Ishikawa (cell line): ENCODE data around the gene EHMT2.
A peak's percentile ranks its signal among the peaks of the same experiment; 100 is the strongest.

Source experiments
- CEBPB ChIP-seq: IDR thresholded peaks from 2 replicates; pipeline ENCODE4 v1.6.1; 2012
- CREB1 ChIP-seq: IDR thresholded peaks from 2 replicates; pipeline ENCODE4 v1.6.1; 2012; ENCODE audit warnings: low read depth
- EGR1 ChIP-seq: IDR thresholded peaks from 2 replicates; pipeline ENCODE4 v1.6.1; 2012
- EP300 ChIP-seq: IDR thresholded peaks from 2 replicates; pipeline ENCODE4 v1.6.1; 2012; ENCODE audit warnings: borderline replicate concordance
- FOXM1 ChIP-seq: IDR thresholded peaks from 2 replicates; pipeline ENCODE4 v1.6.1; 2012; ENCODE audit warnings: low read depth, borderline replicate concordance
- MAX ChIP-seq: IDR thresholded peaks from 2 replicates; pipeline ENCODE4 v1.6.1; 2012
- NFIC ChIP-seq: IDR thresholded peaks from 2 replicates; pipeline ENCODE4 v1.6.1; 2012
- RAD21 ChIP-seq: IDR thresholded peaks from 2 replicates; pipeline ENCODE4 v1.6.1; 2012; ENCODE audit warnings: low read depth
- REST ChIP-seq: IDR thresholded peaks from 2 replicates; pipeline ENCODE4 v1.6.1; 2012; ENCODE audit warnings: low read depth, mild to moderate bottlenecking
- TAF1 ChIP-seq: IDR thresholded peaks from 2 replicates; pipeline ENCODE4 v1.6.1; 2012; ENCODE audit warnings: low read depth, mild to moderate bottlenecking
- TCF12 ChIP-seq: IDR thresholded peaks from 2 replicates; pipeline ENCODE4 v1.6.1; 2012; ENCODE audit warnings: low read depth
- TEAD4 ChIP-seq: IDR thresholded peaks from 2 replicates; pipeline ENCODE4 v1.6.1; 2012
- YY1 ChIP-seq: IDR thresholded peaks from 2 replicates; pipeline ENCODE4 v1.6.1; 2012; ENCODE audit warnings: low read depth
- ZBTB7A ChIP-seq: IDR thresholded peaks from 2 replicates; pipeline ENCODE4 v1.6.1; 2012; ENCODE audit warnings: low read depth
- TF ChIP-seq, protein P1 (sequence below): IDR thresholded peaks from 2 replicates; pipeline ENCODE4 v1.6.1; 2012

Gene EHMT2

GRCh38 chr6:31901415-31901952 lies 4.0 kb upstream of the EHMT2 start:
- TF ChIP-seq ZBTB7A: 0 out of 2 replicates have a peak, but pooled peaks have one; percentile 39
- no peak for TF ChIP-seq TEAD4
- 0 out of 2 replicates have a peak, but pooled peaks have one; percentile 27 for TF ChIP-seq TAF1
- no peak for TF ChIP-seq EP300

- TF ChIP-seq TCF12: 0 out of 2 replicates have a peak, but pooled peaks have one; percentile 1
- TF ChIP-seq EGR1: no peak
- TF ChIP-seq CEBPB: no peak
- TF ChIP-seq, protein P1, sequence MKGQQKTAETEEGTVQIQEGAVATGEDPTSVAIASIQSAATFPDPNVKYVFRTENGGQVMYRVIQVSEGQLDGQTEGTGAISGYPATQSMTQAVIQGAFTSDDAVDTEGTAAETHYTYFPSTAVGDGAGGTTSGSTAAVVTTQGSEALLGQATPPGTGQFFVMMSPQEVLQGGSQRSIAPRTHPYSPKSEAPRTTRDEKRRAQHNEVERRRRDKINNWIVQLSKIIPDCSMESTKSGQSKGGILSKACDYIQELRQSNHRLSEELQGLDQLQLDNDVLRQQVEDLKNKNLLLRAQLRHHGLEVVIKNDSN: no peak
- TF ChIP-seq NFIC: no peak
- TF ChIP-seq MAX: peak; percentile 74
- no peak for TF ChIP-seq EP300
- no peak for TF ChIP-seq TEAD4
- TF ChIP-seq ZBTB7A: no peak; the same call in 1 of the 2 replicates
- no peak for TF ChIP-seq REST
- TF ChIP-seq RAD21: no peak
- TF ChIP-seq FOXM1: no peak
- TF ChIP-seq YY1: 0 out of 2 replicates have a peak, but pooled peaks have one; percentile 7
- no peak for TF ChIP-seq TAF1
- no peak for TF ChIP-seq CREB1
These were observed 3.5 kb upstream of the EHMT2 start for GRCh38 chr6:31900917-31901414.

GRCh38 chr6:31899882-31900722 lies 2.6 kb upstream of the EHMT2 start:
- TF ChIP-seq MAX (no peak), EGR1 (no peak), TCF12 (no peak), NFIC (no peak), TAF1 (no peak), FOXM1 (no peak), EP300 (no peak), REST (no peak)

GRCh38 chr6:31899215-31899614 lies 1.7 kb upstream of the EHMT2 start:
- no peak for TF ChIP-seq FOXM1
- TF ChIP-seq YY1: no peak
- TF ChIP-seq, protein P1: no peak
- no peak for TF ChIP-seq TCF12
- TF ChIP-seq NFIC: no peak
- no peak for TF ChIP-seq CREB1
- TF ChIP-seq EP300: no peak
- no peak for TF ChIP-seq ZBTB7A

- TF ChIP-seq RAD21: no peak
- no peak for TF ChIP-seq TEAD4
- no peak for TF ChIP-seq EP300
- TF ChIP-seq, protein P1: peak; percentile 67
These were observed 999 bp upstream of the EHMT2 start for GRCh38 chr6:31898383-31899011.
